GM19438 (cell line): Measurements from ENCODE around the gene NPRL2.
A peak's percentile ranks its signal among the peaks of the same experiment; 100 is the strongest.

ENCODE experiments used
- ATAC-seq: cut with Tn5 transposase; IDR thresholded peaks from one replicate; pipeline ENCODE4 v1.9.1; 2021; ENCODE audit warnings: low read depth; ENCODE audit not compliant: unreplicated experiment

NPRL2 gene

DNA sequence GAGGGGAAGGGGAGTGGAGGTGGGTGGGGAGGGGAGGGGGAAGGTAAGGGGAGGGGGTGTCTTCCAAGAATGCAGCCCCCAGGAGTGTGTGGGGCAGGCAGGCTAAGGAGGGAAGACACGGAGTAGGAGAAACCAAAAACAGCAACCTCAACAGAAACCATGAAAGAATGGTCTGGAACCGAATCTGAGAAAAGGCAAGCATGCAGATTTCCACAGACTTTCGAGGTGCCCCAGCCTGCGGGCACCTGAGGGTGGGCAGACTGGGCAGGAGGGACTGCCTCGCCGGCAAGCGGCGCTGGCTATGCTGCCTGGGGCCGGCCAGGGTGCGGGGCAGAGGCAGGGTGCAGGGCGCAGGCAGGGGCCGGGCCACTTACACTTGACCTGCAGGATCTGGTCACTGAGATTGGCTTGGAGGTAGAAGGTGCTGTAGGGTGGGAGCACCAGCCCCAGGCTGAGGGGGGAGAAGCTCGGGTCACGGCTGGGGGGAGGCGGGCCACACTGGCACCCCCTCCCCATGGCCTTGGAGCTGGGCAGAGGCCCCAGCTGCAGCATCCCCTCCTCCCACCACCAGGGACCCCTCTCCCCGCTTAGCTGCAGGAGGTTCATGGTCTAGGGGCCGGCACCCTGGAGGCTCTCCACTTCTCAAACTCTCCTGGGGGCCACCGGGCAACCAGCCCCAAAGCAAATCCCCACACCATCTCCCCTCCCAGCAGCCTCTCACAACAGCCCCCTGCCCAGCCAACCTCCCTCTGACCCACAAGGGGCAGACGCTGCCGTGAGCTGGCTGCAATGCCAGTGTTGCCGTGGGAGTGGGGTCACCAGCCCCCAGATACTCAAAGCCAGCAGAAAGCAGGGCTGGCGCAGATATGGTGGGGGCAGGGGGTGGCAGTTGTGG, 24.0 kb upstream of the NPRL2 start:
- ATAC-seq = no peak

DNA sequence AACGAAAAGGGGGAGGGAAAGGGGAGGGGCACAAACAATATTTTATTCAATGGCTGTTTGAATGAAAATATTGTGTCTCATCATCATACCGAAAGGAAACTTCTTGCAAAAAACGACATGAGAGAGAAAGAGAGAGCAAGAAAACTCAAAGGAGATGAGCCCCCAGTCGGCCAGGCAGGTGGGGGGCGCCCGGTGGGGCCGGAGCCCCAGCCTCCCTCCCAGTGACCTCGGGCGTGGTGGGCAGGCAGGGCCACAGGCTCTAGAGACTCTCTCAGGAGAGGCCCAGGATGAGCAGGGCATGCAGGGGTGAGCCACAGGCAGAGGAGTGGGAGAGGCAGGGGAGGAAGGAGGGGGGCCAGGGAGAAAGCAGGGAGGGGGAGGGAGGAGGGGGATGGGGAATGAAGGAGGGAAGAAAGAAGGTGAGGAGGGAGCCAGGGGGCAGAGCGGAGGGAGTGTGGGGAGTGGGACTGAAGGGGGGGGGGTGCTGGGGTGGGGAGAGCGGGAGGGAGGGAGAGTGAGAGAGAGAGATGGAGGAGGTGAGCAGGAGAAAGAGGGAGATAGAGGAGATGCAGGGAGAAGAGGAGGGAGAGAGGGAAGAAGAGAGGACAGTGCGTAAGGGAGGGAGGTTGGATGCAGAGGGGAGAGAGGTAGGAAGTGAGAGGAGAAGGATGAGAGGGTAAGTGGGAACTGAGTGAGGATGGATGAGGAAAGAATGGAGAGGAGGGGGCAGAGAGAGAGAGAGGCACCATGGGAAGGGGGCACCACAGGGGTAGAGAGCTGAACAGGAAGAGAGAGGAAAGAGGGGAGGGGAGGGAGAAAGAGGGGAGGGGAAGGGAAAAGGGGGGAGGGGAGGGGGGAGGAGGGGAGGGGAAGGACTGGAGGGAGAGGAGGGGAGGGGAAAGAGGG, 22.8 kb upstream of the NPRL2 start:
- ATAC-seq = no peak

DNA sequence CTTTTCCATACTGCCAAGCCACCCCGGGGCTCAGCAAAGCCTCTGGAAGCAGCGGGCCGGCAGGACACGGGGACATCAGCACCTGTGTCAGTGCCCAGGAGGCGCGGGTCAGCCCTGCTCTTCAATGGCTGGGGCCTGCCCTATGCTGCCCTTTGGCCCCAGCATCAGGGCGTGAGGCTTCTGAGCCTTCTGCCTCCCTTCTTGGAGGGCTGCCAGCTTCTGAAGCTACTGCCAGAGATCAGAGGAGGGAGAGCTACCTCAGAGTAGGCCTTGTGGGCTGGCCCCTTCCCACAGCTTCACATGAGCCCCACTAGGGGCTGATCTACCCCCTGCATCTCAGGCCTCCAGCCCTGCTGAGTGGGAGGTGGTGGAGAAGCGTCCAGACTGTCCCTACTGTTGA, 21.8 kb upstream of the NPRL2 start:
- ATAC-seq = no peak

DNA sequence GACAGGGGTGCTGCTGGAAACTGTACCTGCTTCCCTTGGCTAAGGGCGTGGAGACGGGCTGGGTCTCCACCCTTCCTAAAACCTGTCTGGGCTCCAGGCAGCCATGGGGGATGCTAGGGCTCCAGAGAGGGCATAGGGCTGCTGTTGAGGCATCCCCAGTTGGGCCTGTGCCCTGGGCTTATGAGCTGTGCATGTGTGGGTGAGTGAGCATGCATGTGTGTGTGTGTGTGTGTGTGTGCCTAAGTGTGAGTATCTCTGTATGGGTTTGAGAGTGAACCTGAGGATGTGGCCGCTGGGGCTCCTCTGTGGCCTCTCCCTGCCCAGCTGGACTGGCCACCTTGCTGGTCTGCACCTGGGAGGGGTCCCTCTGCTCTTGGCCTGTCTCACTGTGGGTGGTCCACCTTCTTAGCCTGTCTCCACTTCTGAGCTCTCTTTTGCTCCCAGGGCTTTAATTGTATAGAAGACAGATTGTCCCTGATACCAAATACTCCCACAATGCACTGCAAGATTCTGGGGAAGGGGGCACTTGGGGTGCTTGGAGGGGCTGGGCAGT, 20.6 kb upstream of the NPRL2 start:
- ATAC-seq = no peak

DNA sequence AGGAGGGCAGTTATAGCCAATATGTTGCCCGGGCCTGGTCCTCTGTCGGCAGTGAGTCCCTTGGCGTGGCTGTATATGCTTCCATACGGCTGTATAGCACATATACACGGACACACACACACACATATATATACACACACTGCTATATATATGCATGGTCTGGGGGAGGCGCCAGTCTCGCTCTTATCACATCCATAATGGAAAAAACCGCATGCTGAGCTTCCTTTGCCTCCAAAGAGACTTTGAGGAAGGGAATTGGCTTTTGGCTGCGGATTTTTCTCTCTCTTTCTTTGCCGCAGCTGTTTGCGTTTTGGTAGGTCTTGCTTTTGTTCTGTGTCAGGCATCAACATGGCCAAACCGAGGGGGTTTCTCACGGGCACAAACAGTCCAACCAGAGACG, 20.0 kb upstream of the NPRL2 start:
- no peak for ATAC-seq

DNA sequence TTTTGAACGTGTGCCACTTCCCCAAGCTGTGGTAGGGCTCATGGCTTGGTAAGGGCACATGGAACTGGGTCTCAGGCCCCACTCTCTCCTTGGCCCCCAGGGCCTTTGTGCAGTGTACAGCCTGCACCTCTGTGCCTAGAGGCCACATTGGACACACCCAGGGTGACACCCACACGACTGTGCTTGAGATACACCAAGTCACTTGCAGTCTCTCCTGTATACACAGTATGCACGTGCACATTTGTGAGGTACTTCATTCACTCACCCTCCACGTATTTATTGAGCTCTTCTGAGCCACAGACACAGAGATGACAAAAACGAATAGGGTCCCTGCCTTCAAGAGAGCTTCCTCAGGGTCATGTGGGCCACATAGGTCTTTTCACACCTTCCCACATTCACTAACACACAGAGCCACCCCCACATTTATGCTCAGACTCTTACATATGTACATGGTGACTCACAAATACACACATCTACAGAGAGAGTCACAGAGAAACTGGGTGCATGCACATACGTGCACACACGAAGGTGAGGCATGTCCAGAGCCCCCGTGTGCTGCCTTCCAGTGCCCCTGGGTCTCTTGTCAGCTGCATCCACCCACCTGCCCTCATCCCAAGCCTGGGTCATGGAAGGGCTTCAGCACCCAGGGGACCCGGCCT, 18.6 kb upstream of the NPRL2 start:
- ATAC-seq = no peak

DNA sequence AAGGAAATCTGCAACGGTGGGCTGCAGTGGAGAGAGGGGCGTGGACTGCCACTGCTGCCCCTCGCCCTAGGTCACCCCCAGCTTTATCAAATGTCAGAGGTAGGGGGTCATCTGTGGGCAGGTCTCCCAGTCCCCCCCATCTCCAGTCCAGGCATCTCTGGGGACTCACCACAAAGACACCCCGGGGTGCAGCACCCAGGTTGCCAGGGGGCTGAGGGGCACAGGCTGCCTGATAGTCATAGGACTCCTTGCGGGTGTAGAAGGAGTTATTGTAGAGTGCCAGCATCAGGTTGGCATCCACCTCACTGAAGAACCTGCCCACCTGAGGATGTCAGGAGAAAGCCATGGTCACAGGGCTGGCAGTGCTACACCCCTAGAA, 15.3 kb upstream of the NPRL2 start:
- ATAC-seq = no peak

DNA sequence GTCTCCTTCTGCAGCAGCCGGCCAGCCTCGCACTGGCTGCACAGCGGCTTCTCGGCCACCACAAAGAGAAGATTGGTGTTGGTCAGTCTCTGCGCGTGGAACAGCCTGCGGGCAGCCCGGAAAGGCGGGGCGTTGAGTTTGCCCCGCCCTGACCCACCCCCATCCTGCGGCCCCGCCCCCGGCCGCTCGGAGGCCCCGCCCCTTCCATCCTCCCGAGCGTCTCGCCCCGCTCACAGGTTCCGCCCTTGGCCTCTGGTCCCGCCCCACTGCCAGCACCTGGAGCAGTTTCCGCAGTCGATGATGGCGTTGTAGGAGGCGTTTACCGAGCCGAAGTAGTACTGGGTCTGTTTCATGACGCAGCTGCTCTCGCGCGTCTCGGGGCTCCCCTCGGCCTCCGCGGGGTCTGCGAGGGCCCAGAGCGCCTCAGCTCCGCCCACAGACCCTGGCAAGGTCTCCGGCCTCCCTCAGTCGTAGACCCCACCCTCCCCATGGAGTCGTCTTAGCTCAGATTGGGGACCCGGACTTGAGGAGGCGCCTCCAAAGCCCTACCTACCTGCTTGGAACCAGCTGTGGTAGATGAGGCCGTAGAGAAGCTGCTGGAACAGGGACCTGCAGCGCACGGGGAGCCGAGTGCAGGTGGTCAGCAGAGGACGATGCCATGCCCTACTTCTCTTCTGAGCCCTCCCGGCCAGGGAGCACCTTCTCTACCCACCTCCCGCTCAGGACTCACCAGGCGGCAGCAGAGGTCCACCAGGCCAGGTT, 14.7 kb upstream of the NPRL2 start:
- ATAC-seq = peak; percentile 83

DNA sequence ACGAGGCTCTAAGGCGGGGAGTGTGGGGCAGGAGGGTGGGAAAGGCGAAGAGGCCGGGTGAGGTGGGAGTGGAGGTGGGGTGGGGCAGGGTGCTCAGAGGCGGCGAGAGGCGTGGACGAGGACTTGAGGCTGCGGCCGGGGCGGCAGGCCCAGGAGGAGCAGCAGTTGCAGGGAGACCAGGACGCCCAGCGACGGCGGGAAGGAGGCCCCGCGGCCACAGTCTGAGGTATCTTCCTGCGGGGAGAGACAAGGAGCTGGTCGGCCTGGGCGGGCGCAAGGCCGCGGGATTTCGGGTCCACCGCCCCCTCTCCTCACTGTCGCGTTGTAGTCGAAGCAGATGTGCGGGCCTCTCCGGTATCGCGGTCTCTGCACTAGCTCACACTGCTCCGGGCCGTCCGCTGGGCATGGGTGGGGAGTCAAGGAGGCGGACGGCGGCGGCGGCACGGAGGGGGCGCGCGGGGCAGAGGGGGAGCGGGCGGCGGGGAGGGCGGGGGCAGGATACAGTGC, 14.1 kb upstream of the NPRL2 start:
- ATAC-seq = peak; percentile 35

DNA sequence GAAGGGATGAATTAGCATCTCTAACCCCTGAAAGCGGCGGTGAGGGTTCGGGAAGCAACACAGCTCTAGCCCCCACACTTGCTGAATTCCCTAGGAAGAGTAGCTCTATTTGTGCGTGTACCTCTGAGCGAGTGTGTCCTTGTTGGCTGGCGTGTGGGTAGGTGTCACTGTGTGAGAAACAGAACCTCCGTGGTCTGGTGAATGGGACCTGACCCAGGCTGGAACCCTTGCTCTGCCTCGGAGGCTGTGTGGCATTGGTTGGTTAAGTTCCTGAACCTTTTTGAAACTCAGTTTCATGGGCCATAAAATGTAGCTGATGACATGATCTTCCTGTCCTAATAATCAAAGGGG, 9.2 kb upstream of the NPRL2 start:
- ATAC-seq = no peak

DNA sequence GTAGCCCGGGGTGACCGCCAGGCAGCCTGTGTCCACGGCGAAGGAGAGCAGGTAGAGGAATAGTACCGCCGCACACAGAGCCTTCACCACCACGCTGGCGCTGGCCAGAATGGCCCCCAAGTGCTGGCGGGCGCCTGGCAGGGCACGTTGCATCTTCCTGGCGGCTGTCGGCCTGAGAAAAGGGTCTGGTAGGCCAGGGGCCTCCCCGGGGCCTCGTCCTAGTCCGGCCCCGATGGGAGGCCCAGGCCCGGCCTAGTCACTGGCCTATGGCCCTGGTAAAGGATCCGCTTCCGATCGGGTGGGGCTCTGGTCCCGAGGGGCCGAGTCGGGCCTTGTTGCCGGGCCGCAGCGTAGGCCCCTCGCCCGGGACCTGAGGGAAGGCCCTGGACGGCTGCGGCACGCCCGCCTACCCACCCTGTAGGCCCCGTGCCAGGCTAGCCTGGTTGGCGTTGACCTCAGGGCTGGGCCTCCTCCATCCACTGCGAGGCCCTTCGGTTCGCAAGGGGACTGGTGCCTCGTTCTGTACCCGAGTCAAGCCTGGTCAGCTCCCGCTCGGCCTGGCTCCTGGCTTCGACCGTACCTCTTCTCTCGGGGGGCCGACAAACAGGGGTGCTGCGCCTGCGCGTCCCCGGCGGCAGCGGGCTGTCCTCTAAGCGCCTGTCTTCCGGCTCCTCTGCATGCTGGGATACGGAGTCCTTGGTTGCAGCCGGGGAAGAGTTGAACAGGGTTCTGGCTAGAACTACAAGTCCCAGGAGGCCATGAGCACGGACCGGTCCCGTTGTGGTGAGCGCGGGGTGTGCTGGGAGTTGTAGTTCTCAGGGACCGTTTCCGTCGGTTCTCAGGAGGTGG, 8.6 kb upstream of the NPRL2 start, which contains the start of gene TMEM115:
Gene TMEM115 (minus strand): TSS at position 611 of the 849 bp plus-strand sequence. CDS start 458 bp downstream, at position 153.
- ATAC-seq = peak; percentile 94

DNA sequence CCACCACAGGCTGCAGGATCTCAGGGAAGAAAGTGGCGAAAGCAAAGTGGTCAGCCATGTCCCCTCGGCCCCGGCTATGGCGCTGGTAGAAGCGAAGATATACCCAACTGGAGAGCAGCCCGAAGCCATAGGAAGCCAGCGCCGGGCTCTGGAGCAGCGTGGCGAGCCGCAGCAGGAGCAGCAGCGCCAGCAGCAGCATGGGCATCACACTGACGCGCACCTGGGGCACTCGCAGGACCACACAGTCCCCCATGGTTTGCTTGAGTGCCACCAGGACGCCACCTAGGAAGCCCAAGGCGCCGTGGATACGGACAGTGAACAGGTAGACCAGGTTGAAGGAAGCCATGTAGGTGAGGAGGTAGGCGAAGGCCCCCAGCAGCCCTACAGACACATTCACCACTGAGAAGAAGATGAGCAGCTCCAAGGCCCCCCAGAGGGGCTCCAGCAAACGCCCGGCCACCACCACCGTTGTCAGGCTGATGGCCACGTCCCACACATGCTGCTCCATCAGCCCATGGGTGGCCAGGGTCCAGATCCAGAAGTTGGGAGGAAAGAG, 7.9 kb upstream of the NPRL2 start:
- ATAC-seq = no peak

DNA sequence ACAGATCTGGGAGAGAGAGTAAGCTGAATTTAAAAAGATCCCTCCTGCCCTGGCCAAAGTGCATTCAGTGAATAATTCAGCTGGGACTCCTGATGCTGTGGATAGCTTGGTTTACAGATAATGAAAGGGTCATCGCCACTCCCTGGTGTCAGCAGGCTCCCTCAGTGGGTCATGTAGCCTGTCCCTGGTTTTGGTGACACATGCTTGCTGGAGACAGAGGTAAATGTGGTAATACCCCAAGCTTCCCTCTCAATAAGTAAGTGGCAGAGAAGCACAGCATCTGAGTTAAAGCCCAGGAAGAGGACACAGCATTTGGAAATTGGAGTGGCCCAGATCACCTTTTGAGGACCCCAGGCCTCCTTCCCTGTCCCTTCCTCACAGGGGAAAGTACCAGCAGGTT, 6.9 kb upstream of the NPRL2 start:
- ATAC-seq = no peak

DNA sequence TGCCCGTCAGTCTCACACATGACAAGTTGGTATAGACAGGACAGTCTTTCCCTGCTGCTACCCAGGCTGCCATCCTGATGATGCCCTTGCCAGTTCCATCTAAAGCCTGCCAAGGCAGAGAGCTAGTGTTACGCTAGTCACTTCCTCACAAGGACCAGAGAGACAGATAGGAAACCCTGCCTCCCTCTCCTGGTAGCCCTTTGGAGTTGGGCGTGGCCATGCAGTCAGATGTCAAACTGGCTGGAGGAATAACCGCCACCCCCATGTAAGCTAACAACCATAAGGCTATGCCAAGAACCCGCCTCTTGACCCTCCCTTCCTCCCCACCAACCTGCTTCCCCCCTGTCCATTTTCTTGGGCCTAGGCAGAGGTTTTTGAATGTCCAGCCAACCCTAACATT, 6.0 kb upstream of the NPRL2 start:
- ATAC-seq = no peak

DNA sequence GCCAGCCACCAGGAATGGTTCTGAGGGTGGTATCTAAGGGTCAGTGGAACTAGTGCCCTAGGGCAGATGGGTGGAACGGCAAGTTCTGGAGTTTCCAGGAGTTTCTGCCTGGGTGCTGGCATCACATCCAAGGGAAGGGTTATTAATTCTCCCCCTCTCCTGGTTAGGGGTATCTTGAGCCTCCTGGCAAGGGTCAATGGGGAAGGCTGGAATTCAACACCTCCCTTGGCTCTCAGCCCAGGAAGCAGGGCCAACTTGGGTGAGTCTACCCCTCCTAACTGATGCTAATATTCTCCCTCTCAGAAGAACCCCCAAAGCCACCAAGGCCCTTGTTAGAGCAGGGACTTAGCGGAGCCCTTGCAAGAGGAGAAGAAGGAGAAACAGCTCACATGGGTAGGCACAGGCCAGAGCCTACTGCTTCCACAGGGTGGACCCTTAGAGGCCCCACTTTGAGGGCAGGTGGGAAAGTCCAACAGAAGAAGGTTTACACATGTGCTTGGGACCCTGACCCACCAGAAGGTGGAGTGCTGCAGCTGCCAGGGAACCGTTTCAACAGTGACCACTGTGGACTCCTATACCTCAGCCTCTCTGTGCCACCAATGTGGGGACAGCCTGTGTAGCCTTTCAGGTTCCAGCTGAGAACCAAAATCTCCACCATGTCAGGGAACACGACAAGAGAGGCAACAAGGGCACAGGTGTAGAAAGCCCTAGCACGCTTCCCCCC, 5.4 kb upstream of the NPRL2 start:
- ATAC-seq = no peak

DNA sequence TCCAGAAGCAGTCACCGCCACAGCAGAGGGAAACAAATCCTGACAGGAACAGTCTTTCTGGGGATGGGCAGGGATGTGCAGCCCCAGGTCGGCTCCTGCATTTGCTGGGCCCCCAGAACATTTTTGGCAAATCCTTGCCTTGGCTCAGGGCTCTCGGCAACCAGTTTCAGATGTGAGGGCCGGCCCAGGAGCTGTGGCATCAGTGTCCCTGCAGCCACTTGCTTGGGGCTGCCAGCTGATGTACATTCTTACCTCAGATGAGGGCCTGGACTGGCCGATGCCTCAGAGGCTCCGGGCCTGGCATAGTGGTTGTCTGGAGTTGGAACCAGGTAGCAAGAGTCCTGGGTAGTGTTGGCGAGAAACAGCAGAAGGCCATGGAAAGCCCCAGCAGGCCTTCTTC, 4.3 kb upstream of the NPRL2 start:
- ATAC-seq = no peak

DNA sequence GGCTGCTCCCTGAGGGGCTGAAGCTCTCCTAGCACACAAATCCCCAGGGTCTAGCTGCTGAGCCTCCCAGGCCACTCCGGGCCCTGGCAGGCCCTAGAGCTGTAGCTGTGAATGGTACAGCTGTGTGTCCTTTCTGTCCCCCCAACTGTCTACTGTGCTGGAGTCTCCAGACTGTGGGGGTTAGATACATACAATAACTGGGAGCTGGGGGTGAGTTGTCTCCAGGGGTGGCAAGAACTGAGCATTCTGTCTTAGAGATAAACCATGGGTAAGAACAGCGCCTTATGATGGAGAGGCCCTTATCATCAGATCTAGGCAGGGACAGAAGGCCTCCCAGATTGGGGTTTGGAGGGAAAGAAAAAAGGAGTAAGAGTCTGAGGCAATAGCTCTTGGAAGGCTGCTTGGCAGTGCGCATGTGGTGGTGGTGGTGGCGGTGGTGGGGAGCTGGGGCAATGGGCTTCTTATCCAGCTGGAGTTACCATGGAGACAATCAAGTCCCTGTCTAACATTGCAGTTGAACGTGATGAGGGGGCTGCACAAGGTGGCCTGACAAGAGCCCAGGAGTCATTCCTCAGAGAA, 3.7 kb upstream of the NPRL2 start:
- no peak for ATAC-seq
